Esophagus squamous epithelium (tissue), 5 donors: ENCODE data around the gene CACNA1D. TPM values are rescaled to one million over a fixed set of nuclear protein-coding genes. Genes with fewer than 3 reads are reported as not detected.

Source experiments
- DNase-seq: peaks from one replicate; lab custom pipeline; 2025; lab: John Stamatoyannopoulos, UW
- H3K27ac ChIP-seq, 4 donors: fragments of 200-600 bp; sonication (generic); one replicate each; pipeline ENCODE4 v1.5.1; 2016 to 2019; ENCODE audit warnings: mild to moderate bottlenecking in 1 of 4
- H3K27me3 ChIP-seq, 4 donors: fragments of 200-600 bp; sonication (generic); 1 replicate in 3 of 4; 2 replicates in 1 of 4; pipeline versions ENCODE4 v1.5.1 to v1.6.0; 2017 to 2021; ENCODE audit warnings: antibody characterized with exemption in 1 of 4
- H3K36me3 ChIP-seq, 3 donors: fragments of 200-600 bp; sonication (generic); one replicate each; pipeline ENCODE4 v1.5.1; 2016 to 2019
- H3K4me1 ChIP-seq, 3 donors: fragments of 200-600 bp; sonication (generic); one replicate each; pipeline ENCODE4 v1.5.1; 2017 to 2019
- H3K4me3 ChIP-seq, 4 donors: fragments of 200-600 bp; sonication (generic); 1 replicate in 3 of 4; 2 replicates in 1 of 4; pipeline ENCODE4 v1.5.1; 2016 to 2019; ENCODE audit warnings: mild to moderate bottlenecking in 2 of 4, moderate library complexity in 1 of 4
- H3K9me3 ChIP-seq, 3 donors: fragments of 200-600 bp; sonication (generic); one replicate each; pipeline ENCODE4 v1.5.1; 2016 to 2019
- POLR2A ChIP-seq, 4 donors: fragments of 450-650 bp; IDR thresholded peaks; one replicate each; pipeline ENCODE4 v1.6.1; 2017; ENCODE audit warnings: antibody characterized with exemption in 4 of 4, mild to moderate bottlenecking in 4 of 4, moderate library complexity in 3 of 4
- WGBS, 2 donors: methylation state at CpG; one replicate each; pipeline ENCODE4 v1.1.5; 2018; 5-methylcytosine and 5-hydroxymethylcytosine counted together
- intact Hi-C: fragments of 100-400 bp; cut with DNase I; formaldehyde crosslinking; loops from one replicate; pipeline ENCODE4 v1.15.0; 2022
- total RNA-seq, 4 donors: library from RNA; depleted of rRNA; stranded (reverse); fragments of >200 nt; gene quantifications; one replicate each; pipeline ENCODE4 v1.1.0, GENCODE V29; 2016
- TF ChIP-seq, protein P1 (sequence below), 6 experiments: fragments of 450-650 bp in 4 of 6; fragments of 200-600 bp in 2 of 6; sonication (generic) in 2 of 6; IDR thresholded peaks; one replicate each; pipeline ENCODE4 v1.5.1; 2016 to 2019; ENCODE audit warnings: antibody characterized with exemption in 6 of 6, mild to moderate bottlenecking in 4 of 6, moderate library complexity in 4 of 6
- donor health status: DM: yes; HTN: yes; CAD: no.

CACNA1D gene
- total RNA-seq, 4 donors from 2014 or later: 0.56 to 4.5 (median 3.1) TPM

DNA sequence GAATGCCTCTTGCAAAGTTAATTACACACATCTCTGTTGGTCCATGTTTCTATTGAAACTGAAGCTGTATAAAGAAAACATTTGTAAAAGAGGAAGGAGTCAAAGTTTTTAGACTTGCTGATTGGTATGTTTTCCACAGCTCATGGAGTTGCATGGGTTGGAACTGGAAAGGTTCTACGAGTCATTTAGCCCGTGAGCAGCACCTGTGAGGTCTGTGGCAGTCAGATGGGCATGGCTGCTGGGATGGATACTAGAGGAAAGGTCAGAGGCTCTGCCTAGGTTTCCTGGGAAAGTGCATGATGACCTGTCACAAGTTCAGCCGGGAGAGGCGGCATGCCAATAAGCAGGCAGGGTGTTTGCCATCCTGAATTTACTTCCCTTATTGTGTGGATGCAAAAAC is 155.4 kb downstream of the CACNA1D start:
- Histone ChIP-seq H3K36me3 (no peaks in the 10 kb centered on the region), H3K4me3 (no peak overlapping the region), H3K4me1 (peaks cover 0 to 27% (median 5%) of the 10 kb centered on the region in 3 donors), H3K9me3 (peaks cover 0 to 10% (median 3%) of the 10 kb centered on the region in 3 donors), H3K27ac (no peak overlapping the region), H3K27me3 (peaks cover 0 to 5% (median 0%) of the 10 kb centered on the region in 4 donors)
- no peak for DNase-seq
- 80 to 81% methylated on average over 4 of the region's 4 CpGs for WGBS, 2 donors
- TF ChIP-seq POLR2A (IDR thresholded peaks at IDR 0.05): no peak
- TF ChIP-seq, protein P1, sequence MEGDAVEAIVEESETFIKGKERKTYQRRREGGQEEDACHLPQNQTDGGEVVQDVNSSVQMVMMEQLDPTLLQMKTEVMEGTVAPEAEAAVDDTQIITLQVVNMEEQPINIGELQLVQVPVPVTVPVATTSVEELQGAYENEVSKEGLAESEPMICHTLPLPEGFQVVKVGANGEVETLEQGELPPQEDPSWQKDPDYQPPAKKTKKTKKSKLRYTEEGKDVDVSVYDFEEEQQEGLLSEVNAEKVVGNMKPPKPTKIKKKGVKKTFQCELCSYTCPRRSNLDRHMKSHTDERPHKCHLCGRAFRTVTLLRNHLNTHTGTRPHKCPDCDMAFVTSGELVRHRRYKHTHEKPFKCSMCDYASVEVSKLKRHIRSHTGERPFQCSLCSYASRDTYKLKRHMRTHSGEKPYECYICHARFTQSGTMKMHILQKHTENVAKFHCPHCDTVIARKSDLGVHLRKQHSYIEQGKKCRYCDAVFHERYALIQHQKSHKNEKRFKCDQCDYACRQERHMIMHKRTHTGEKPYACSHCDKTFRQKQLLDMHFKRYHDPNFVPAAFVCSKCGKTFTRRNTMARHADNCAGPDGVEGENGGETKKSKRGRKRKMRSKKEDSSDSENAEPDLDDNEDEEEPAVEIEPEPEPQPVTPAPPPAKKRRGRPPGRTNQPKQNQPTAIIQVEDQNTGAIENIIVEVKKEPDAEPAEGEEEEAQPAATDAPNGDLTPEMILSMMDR (IDR thresholded peaks at IDR 0.05): no peak
- intact Hi-C loops: no loop called here

DNA sequence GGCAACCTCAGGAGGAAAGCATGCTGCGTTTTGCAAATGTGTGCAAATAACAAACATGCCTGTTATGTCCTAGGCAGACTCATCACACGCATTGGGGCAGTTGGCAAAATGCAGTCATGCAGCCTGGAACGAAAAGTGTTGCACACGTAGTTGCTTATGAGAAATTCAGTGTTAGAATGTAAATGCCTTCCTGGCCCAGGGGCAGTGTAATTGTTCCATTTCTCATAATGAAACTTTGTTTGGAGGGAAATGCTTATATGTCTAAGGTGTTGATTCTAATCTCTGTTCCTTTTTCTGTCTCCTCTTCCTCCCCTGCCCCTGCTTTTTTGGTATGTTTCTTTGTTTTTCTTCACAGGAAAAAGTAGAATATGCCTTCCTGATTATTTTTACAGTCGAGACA is 156.0 kb downstream of the CACNA1D start:
- no peak for DNase-seq
- Histone ChIP-seq H3K9me3 (peaks cover 0 to 10% (median 5%) of the 10 kb centered on the region in 3 donors), H3K4me3 (no peak overlapping the region), H3K36me3 (no peaks in the 10 kb centered on the region), H3K4me1 (peaks cover 0 to 25% (median 5%) of the 10 kb centered on the region in 3 donors), H3K27me3 (peaks cover 0 to 5% (median 0%) of the 10 kb centered on the region in 4 donors), H3K27ac (no peak overlapping the region)
- 66 to 72% methylated on average over 5 of the region's 5 CpGs for WGBS, 2 donors
- TF ChIP-seq, protein P1 (IDR thresholded peaks at IDR 0.05): no peak
- no peak for TF ChIP-seq POLR2A (IDR thresholded peaks at IDR 0.05)
- intact Hi-C loops: no loop called here

- DNase-seq: no peak
- no peaks in the 10 kb centered on the region for H3K36me3 ChIP-seq
- H3K27ac ChIP-seq: no peak overlapping the region
- peaks cover 0 to 5% (median 0%) of the 10 kb centered on the region in 4 donors for H3K27me3 ChIP-seq
- no peak for TF ChIP-seq POLR2A (IDR thresholded peaks at IDR 0.05)
- TF ChIP-seq, protein P1 (IDR thresholded peaks at IDR 0.05): no peak
- H3K4me1 ChIP-seq: peaks cover 0 to 18% (median 4%) of the 10 kb centered on the region in 3 donors
- H3K4me3 ChIP-seq: no peak overlapping the region
- 75 to 80% methylated on average over 5 of the region's 5 CpGs for WGBS, 2 donors
- peaks cover 0 to 10% (median 5%) of the 10 kb centered on the region in 3 donors for H3K9me3 ChIP-seq
- intact Hi-C loops: no loop called here
Measured at GRCh38 chr3:53650928-53651661, 156.7 kb downstream of the CACNA1D start.

- WGBS, 2 donors: 97 to 99% methylated on average over 8 of the region's 8 CpGs
- no peak for DNase-seq
- TF ChIP-seq POLR2A (IDR thresholded peaks at IDR 0.05): no peak
- TF ChIP-seq, protein P1 (IDR thresholded peaks at IDR 0.05): no peak
- H3K27me3 ChIP-seq: peaks cover 0 to 5% (median 0%) of the 10 kb centered on the region in 4 donors
- H3K36me3 ChIP-seq: no peaks in the 10 kb centered on the region
- peaks cover 0 to 11% (median 0%) of the 10 kb centered on the region in 3 donors for H3K4me1 ChIP-seq
- intact Hi-C loops: no loop called here
- H3K27ac ChIP-seq: no peak overlapping the region
- H3K9me3 ChIP-seq: peaks cover 0 to 10% (median 5%) of the 10 kb centered on the region in 3 donors
- H3K4me3 ChIP-seq: no peak overlapping the region
Measured at GRCh38 chr3:53651927-53652326, 157.5 kb downstream of the CACNA1D start.

DNA sequence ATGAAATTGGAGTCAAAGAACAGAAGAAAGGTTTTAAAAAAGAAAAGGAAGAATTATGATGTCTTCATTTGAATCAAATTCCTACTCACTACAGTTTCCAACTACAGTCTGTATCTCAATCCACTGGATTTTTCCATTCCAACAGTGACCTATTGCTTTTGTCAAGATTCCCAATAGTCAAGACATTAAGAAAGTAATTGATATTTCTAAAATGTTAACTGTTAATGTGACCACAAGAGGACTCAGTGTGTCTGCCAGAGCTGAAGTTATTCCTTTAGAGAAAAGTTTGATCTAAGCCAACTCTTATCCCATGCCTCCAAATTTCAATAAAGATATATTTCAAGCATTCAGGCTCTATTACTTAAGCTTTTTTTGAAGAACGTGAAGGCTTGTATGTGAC is 163.2 kb downstream of the CACNA1D start:
- WGBS, 2 donors: 57 to 70% methylated on average over 1 of the region's 1 CpG
- intact Hi-C loops: no loop called here
- TF ChIP-seq, protein P1 (IDR thresholded peaks at IDR 0.05): no peak
- no peak for TF ChIP-seq POLR2A (IDR thresholded peaks at IDR 0.05)
- H3K9me3 ChIP-seq: peaks cover 0 to 19% (median 12%) of the 10 kb centered on the region in 3 donors
- no peak overlapping the region for H3K4me3 ChIP-seq
- no peak for DNase-seq
- H3K27ac ChIP-seq: no peak overlapping the region
- no peaks in the 10 kb centered on the region for H3K4me1 ChIP-seq
- no peaks in the 10 kb centered on the region for H3K36me3 ChIP-seq
- peaks cover 0 to 3% (median 0%) of the 10 kb centered on the region in 4 donors for H3K27me3 ChIP-seq
